ENCODE results near the gene EXOC4.

GRCh38 chr7:133697585-133697984 is 444.7 kb downstream of the EXOC4 start:
- TF ChIP-seq CTCF (IDR thresholded peaks at IDR 0.05 in 4 of 5, conservative IDR thresholded peaks at IDR 0.05 in 1 of 5): no peak
- no peak for TF ChIP-seq POLR2A (IDR thresholded peaks at IDR 0.05)

Data from gastrocnemius medialis (tissue), 4 donors.